CD4-positive, alpha-beta T cell treated with Interferon gamma for 1 hour (primary cell): ENCODE results near the gene OSER1.

ENCODE experiments used
- DNase-seq: peaks from one replicate; pipeline ENCODE4 v3.0.0-alpha.2; 2020

Gene OSER1

GRCh38 chr20:44173116-44173515 lies 37.5 kb downstream of the OSER1 start:
- DNase-seq = no peak

- DNase-seq = no peak
Measured at GRCh38 chr20:44172572-44172950, 38.0 kb downstream of the OSER1 start.

GRCh38 chr20:44171775-44172571 lies 38.6 kb downstream of the OSER1 start:
- no peak for DNase-seq

GRCh38 chr20:44170816-44171410 lies 39.7 kb downstream of the OSER1 start:
- no peak for DNase-seq

- no peak for DNase-seq
Measured at GRCh38 chr20:44167736-44168135, 42.8 kb downstream of the OSER1 start.

- DNase-seq = no peak
Measured at GRCh38 chr20:44166477-44166876, 44.1 kb downstream of the OSER1 start.

- DNase-seq = no peak
Measured at GRCh38 chr20:44166008-44166407, 44.6 kb downstream of the OSER1 start.

GRCh38 chr20:44160133-44160532 lies 50.4 kb downstream of the OSER1 start:
- DNase-seq = no peak

GRCh38 chr20:44159711-44160110 lies 50.9 kb downstream of the OSER1 start:
- no peak for DNase-seq

GRCh38 chr20:44159125-44159524 lies 51.4 kb downstream of the OSER1 start:
- no peak for DNase-seq

- DNase-seq = no peak
Measured at GRCh38 chr20:44157061-44157460, 53.5 kb downstream of the OSER1 start.

GRCh38 chr20:44154521-44155001 lies 56.0 kb downstream of the OSER1 start:
- no peak for DNase-seq

GRCh38 chr20:44153636-44154043 lies 56.9 kb downstream of the OSER1 start:
- DNase-seq = peak; percentile 46

- no peak for DNase-seq
Measured at GRCh38 chr20:44151621-44152416, 58.8 kb downstream of the OSER1 start.

GRCh38 chr20:44146272-44146671 lies 64.3 kb downstream of the OSER1 start:
- no peak for DNase-seq
